HFF-Myc (cell line): Measurements from ENCODE around the gene NFKBIE.
A peak's percentile ranks its signal among the peaks of the same experiment; 100 is the strongest.
"Not testable (repeated sequence)": the region's sequence is repeated elsewhere in the genome, so short reads cannot be mapped to it uniquely, and the experiment has no call there.

Experiments used
- DNase-seq: peaks from one replicate; pipeline ENCODE4 v3.0.0-alpha.2; 2011; ENCODE audit warnings: low read depth; ENCODE audit errors: extremely low read depth
- H3K4me3 ChIP-seq: replicated peaks from 2 replicates; pipeline ENCODE4 v1.5.1; 2011; ENCODE audit warnings: low read depth, mild to moderate bottlenecking, control low read depth, low read length
- CTCF ChIP-seq: IDR thresholded peaks from 2 replicates; pipeline ENCODE4 v1.5.1; 2012; ENCODE audit warnings: mild to moderate bottlenecking, low read depth, low read length, control low read depth; ENCODE audit errors: missing control alignments

The NFKBIE gene

GRCh38 chr6:44235269-44235668, 30.1 kb downstream of the NFKBIE start:
- H3K4me3 ChIP-seq = no peak overlapping the region
- DNase-seq = no peak
- TF ChIP-seq CTCF = no peak

- TF ChIP-seq CTCF = peak; percentile 87
- DNase-seq = no peak
- H3K4me3 ChIP-seq = no peak overlapping the region
Measured at GRCh38 chr6:44234101-44235025, 31.0 kb downstream of the NFKBIE start.

- TF ChIP-seq CTCF = no peak
- no peak overlapping the region for H3K4me3 ChIP-seq
- no peak for DNase-seq
Measured at GRCh38 chr6:44233567-44234100, 31.7 kb downstream of the NFKBIE start.

- H3K4me3 ChIP-seq = no peak overlapping the region
- no peak for DNase-seq
- TF ChIP-seq CTCF = no peak
Measured at GRCh38 chr6:44232676-44233566, 32.4 kb downstream of the NFKBIE start.

- not testable (repeated sequence) for H3K4me3 ChIP-seq, DNase-seq
Measured at GRCh38 chr6:44231426-44231825, 33.9 kb downstream of the NFKBIE start.

- TF ChIP-seq CTCF = no peak
- no peak overlapping the region for H3K4me3 ChIP-seq
- no peak for DNase-seq
Measured at GRCh38 chr6:44230034-44230675, 35.2 kb downstream of the NFKBIE start.
